Large intestine (tissue), 1 donor: ENCODE measurements around the gene GJC2. TPM values are rescaled to one million over a fixed set of nuclear protein-coding genes. Genes with fewer than 3 reads are reported as not detected.

Experiments used
- polyA plus RNA-seq: library from polyadenylated mRNA; unstranded; fragments of 120-200 nt; gene quantifications from one replicate; pipeline ENCODE4 v1.2.1, GENCODE V29; 2013

The GJC2 gene
- polyA plus RNA-seq, 1 donor, result 7.2 TPM

Other genes with a start within 250 kb of the GJC2 start
- gene WNT9A, start 202.0 kb upstream of the GJC2 start, polyA plus RNA-seq, result 5.1 TPM
- gene WNT3A, start 142.9 kb upstream of the GJC2 start, polyA plus RNA-seq, result not detected
- 416 TPM for gene ARF1, start 67.2 kb upstream of the GJC2 start, polyA plus RNA-seq
- 17.3 TPM for gene C1orf35, start 46.6 kb upstream of the GJC2 start, polyA plus RNA-seq
- 61.1 TPM for gene MRPL55, start 40.6 kb upstream of the GJC2 start, polyA plus RNA-seq
- 397 TPM for gene GUK1, start 9.7 kb upstream of the GJC2 start, polyA plus RNA-seq
- 9.2 TPM for gene IBA57, start 15.9 kb downstream of the GJC2 start, polyA plus RNA-seq
- gene OBSCN, start 58.1 kb downstream of the GJC2 start, polyA plus RNA-seq, result 58.9 TPM